Measurements from ENCODE around the gene NOL7. TPM values are rescaled to one million over a fixed set of nuclear protein-coding genes. Genes with fewer than 3 reads are reported as not detected.

Gene NOL7
- total RNA-seq: 100 to 1,000 TPM in 2 of 6 donors, 10 to 100 TPM in 4; 47.0 to 102 (median 84.7) TPM

DNA sequence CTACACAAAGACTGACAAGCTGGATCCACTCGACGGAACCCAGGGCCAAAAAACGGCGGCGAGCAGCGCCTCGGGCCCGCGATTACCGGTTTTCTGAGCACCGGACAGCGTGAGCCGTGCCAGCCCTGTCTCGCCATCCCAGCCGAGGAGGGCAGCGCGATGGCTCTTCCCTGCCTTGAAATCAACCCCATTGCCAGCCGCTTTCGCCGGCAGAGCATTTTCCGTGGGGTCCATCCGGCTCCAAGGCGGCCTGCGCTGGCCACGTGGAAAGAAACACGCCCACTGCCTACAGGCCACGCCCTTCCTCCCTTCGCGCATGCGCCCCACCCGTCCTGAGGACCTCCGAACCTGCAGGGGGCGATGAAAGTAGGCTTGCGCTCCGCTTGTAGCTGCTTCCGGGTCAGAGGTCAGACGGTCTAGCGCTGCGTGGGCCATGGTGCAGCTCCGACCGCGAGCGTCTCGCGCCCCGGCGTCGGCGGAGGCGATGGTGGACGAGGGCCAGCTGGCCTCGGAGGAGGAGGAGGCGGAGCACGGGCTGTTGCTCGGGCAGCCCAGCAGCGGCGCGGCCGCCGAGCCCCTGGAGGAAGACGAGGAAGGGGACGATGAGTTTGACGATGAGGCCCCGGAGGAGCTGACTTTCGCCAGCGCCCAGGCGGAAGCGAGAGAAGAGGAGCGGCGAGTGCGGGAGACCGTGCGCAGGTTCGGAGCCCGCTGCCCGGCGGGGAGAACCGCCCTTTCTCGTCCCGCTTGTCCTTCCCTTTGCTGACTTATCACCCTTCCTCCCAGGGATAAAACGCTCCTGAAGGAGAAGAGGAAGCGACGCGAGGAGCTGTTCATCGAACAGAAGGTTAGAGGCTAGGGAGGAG lies at the start of gene NOL7:
TSS of gene NOL7 (plus strand) at position 410 of the 866 bp plus-strand sequence. CDS start at position 434, 24 bp downstream.
- peaks cover 6 to 33% (median 24%) of the 10 kb centered on the region in 4 donors for H3K36me3 ChIP-seq
- peak in 1 of 4 donors; percentile 93 for TF ChIP-seq EP300 (IDR thresholded peaks at IDR 0.05)
- peak in 2 of 4 donors; percentile 82 to 96 for TF ChIP-seq POLR2A (IDR thresholded peaks at IDR 0.05)
- TF ChIP-seq POLR2AphosphoS5 (IDR thresholded peaks at IDR 0.05): peak; percentile 99 to 100
- TF ChIP-seq, protein P1, sequence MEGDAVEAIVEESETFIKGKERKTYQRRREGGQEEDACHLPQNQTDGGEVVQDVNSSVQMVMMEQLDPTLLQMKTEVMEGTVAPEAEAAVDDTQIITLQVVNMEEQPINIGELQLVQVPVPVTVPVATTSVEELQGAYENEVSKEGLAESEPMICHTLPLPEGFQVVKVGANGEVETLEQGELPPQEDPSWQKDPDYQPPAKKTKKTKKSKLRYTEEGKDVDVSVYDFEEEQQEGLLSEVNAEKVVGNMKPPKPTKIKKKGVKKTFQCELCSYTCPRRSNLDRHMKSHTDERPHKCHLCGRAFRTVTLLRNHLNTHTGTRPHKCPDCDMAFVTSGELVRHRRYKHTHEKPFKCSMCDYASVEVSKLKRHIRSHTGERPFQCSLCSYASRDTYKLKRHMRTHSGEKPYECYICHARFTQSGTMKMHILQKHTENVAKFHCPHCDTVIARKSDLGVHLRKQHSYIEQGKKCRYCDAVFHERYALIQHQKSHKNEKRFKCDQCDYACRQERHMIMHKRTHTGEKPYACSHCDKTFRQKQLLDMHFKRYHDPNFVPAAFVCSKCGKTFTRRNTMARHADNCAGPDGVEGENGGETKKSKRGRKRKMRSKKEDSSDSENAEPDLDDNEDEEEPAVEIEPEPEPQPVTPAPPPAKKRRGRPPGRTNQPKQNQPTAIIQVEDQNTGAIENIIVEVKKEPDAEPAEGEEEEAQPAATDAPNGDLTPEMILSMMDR (IDR thresholded peaks at IDR 0.05): peak; percentile 84 to 100 (median 99)
- no peaks in the 10 kb centered on the region for H3K9me3 ChIP-seq
- no peaks in the 10 kb centered on the region for H3K27me3 ChIP-seq
- peak within 1 kb of the TSS; percentile 64 to 89 (median 80) for H3K4me3 ChIP-seq
- peak; percentile 99 to 100 for ATAC-seq (ENCODE audit: low FRiP score in 2 of 2)
- peak within 1 kb of the TSS; percentile 87 to 91 (median 90) for H3K27ac ChIP-seq
- 0 to 1% methylated on average over 26 to 57 of the region's 85 CpGs for WGBS, 2 donors
- DNase-seq: peak; percentile 96 to 98
- H3K4me1 ChIP-seq: peaks cover 18 to 34% (median 20%) of the 10 kb centered on the region in 4 donors

DNA sequence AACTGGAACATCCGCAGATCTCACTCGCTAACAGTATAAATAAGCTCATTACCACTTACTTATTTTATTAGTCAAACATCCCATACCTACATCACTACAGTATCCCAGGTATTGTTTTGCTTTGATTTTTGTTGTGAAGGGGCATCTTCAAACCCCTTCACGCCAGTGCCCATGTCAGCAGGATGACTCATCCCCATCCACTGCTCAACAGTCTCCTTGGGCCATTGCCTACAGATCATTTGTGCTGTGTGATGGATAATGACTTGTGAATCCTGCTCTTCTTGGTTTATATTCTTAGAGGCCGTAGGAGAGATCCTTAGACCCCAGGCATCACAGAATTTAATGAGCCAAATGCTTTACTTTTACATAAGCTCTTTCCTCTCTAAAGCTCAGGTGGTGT lies 49.2 kb upstream of the NOL7 start:
- ATAC-seq (ENCODE audit: low FRiP score in 2 of 2) (no peak), DNase-seq (no peak)
- WGBS, 2 donors: 93 to 94% methylated on average over 4 of the region's 4 CpGs
- Histone ChIP-seq H3K4me3 (no peak overlapping the region), H3K27me3 (no peaks in the 10 kb centered on the region), H3K27ac (no peak overlapping the region), H3K4me1 (peaks cover 6 to 16% (median 13%) of the 10 kb centered on the region in 4 donors), H3K36me3 (no peaks in the 10 kb centered on the region), H3K9me3 (no peaks in the 10 kb centered on the region)
- TF ChIP-seq EP300 (IDR thresholded peaks at IDR 0.05) (no peak), POLR2A (IDR thresholded peaks at IDR 0.05) (no peak), POLR2AphosphoS5 (IDR thresholded peaks at IDR 0.05) (no peak)
- TF ChIP-seq, protein P1 (IDR thresholded peaks at IDR 0.05): no peak

DNA sequence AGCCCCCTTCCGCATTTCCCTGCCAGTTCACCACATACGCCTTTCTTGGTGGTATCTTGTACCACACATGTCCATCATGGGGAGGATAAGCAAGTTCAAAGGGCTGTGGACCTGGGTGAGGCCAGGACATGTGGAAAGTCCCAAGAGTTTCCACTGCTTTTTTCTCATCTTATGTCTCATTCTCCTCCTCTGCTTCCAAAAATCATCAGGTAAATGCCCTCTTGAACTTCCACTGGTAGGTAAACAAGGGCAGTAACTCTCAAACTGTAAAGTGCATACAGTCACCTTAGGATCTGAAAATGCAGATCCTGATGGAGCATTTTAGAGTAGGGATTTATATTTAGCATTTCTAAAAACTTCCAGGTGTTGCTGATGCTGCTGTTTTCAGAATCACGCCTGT lies 48.6 kb upstream of the NOL7 start:
- 93 to 95% methylated on average over 3 of the region's 3 CpGs for WGBS, 2 donors
- ATAC-seq (ENCODE audit: low FRiP score in 2 of 2): no peak
- no peaks in the 10 kb centered on the region for H3K27me3 ChIP-seq

DNA sequence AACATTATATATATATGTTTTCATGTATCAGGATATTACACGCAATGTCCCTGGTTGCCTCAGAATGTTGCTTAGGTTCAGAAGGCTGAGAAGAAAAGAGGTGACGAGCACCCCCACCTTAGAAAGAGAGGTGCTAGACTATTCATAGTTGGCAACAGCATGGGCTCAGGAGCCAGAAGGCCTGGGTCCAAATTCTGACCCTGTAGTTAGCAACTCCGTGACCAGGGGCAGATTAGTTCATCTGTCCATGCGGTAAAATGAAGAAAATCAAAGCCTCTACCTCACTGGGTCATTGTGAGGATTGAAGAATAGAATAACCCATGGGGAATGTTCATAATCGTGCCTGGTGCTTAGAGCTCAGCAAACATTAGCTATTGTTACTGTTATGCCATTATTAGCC lies 46.2 kb upstream of the NOL7 start:
- Histone ChIP-seq H3K4me3 (no peak overlapping the region), H3K9me3 (no peaks in the 10 kb centered on the region)
- WGBS, 2 donors: 84 to 86% methylated on average over 5 of the region's 5 CpGs

More for the DNA sequence above, 48.6 kb upstream of the NOL7 start:
- Histone ChIP-seq H3K4me3 (no peak overlapping the region), H3K4me1 (peaks cover under 1 to 10% (median 9%) of the 10 kb centered on the region in 4 donors), H3K27ac (no peak overlapping the region), H3K9me3 (no peaks in the 10 kb centered on the region), H3K36me3 (no peaks in the 10 kb centered on the region)
- TF ChIP-seq EP300 (IDR thresholded peaks at IDR 0.05) (no peak), POLR2AphosphoS5 (IDR thresholded peaks at IDR 0.05) (no peak), POLR2A (IDR thresholded peaks at IDR 0.05) (no peak)
- TF ChIP-seq, protein P1 (IDR thresholded peaks at IDR 0.05): no peak
- DNase-seq: no peak

More for the DNA sequence above, 46.2 kb upstream of the NOL7 start:
- ATAC-seq (ENCODE audit: low FRiP score in 2 of 2) (no peak), DNase-seq (no peak)
- Histone ChIP-seq H3K27me3 (no peaks in the 10 kb centered on the region), H3K36me3 (no peaks in the 10 kb centered on the region), H3K27ac (no peak overlapping the region), H3K4me1 (peaks cover 6 to 11% (median 8%) of the 10 kb centered on the region in 4 donors)
- TF ChIP-seq, protein P1 (IDR thresholded peaks at IDR 0.05): no peak
- TF ChIP-seq POLR2A (IDR thresholded peaks at IDR 0.05) (no peak), POLR2AphosphoS5 (IDR thresholded peaks at IDR 0.05) (no peak), EP300 (IDR thresholded peaks at IDR 0.05) (no peak)
